ENCODE results near the gene PACRGL. TPM values are rescaled to one million over a fixed set of nuclear protein-coding genes. Genes with fewer than 3 reads are reported as not detected.

Gene PACRGL
- total and polyA plus RNA-seq, 10 donors = 5.7 to 35.4 (median 19.1) TPM

DNA sequence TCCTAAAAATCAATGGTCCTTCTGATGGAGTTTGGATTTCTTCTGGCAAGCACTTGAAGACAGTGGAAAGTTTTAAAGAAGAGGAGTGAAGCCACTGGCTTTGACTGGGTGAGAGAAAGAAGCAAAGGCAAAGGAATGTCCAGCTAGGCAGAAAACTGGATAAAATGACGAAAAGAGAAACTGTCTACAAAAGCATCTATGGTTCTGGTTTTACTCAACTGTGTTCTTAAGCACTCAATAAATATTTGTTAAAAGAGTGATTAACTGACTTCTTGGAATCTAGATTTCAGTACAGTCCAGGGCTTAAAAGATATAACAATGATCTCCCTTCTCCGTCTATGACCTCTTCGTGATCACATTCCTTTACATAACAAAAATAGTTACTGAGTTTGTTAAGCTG lies 52.4 kb downstream of the PACRGL start:
- intact Hi-C loops (cut with DNase I; ENCODE audit: low total_unique reads) = no loop called here
- WGBS, 5 donors = 92 to 97% (median 93%) methylated on average over 3 of the region's 3 CpGs
- Histone ChIP-seq H3K27ac (no peak overlapping the region), H3K36me3 (peaks cover 0 to 22% (median 0%) of the 10 kb centered on the region in 6 donors), H3K4me3 (no peak overlapping the region), H3K4me1 (no peaks in the 10 kb centered on the region), H3K9me3 (no peaks in the 10 kb centered on the region), H3K27me3 (replicated peaks in 1 of 7) (no peaks in the 10 kb centered on the region)
- DNase-seq = no peak
- TF ChIP-seq POLR2A (IDR thresholded peaks at IDR 0.05) = no peak
- TF ChIP-seq, protein P1, sequence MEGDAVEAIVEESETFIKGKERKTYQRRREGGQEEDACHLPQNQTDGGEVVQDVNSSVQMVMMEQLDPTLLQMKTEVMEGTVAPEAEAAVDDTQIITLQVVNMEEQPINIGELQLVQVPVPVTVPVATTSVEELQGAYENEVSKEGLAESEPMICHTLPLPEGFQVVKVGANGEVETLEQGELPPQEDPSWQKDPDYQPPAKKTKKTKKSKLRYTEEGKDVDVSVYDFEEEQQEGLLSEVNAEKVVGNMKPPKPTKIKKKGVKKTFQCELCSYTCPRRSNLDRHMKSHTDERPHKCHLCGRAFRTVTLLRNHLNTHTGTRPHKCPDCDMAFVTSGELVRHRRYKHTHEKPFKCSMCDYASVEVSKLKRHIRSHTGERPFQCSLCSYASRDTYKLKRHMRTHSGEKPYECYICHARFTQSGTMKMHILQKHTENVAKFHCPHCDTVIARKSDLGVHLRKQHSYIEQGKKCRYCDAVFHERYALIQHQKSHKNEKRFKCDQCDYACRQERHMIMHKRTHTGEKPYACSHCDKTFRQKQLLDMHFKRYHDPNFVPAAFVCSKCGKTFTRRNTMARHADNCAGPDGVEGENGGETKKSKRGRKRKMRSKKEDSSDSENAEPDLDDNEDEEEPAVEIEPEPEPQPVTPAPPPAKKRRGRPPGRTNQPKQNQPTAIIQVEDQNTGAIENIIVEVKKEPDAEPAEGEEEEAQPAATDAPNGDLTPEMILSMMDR (IDR thresholded peaks at IDR 0.05 in 8 of 11, conservative IDR thresholded peaks at IDR 0.05 in 3 of 11) = no peak
- TF ChIP-seq POLR2AphosphoS5 (IDR thresholded peaks at IDR 0.05) = no peak

DNA sequence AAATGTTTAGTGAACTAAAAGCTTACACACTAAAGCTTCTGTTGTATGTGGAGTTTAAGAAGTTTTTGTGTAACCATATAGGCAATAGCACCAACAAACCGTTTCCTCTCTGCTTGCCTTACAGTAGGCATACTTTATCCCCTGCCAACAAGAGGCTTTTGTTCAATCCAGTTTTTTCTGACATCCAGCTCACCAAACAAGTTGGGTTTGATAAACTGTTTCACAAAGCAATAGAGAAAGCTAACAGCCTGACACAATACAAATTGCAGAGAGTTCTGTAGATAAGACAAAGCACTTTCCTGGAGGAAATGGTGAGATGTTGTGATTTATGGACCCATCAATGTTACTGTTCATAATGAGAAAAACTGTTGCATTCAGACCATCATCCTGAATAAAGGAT lies 53.8 kb downstream of the PACRGL start:
- Histone ChIP-seq H3K9me3 (no peaks in the 10 kb centered on the region), H3K4me3 (no peak overlapping the region), H3K4me1 (no peaks in the 10 kb centered on the region), H3K36me3 (peaks cover 0 to 22% (median 0%) of the 10 kb centered on the region in 6 donors), H3K27me3 (replicated peaks in 1 of 7) (no peaks in the 10 kb centered on the region), H3K27ac (no peak overlapping the region)
- 73 to 94% (median 89%) methylated on average over 1 of the region's 1 CpG for whole genome bisulfite sequencing, 5 donors
- no peak for TF ChIP-seq POLR2AphosphoS5 (IDR thresholded peaks at IDR 0.05)
- TF ChIP-seq, protein P1 (IDR thresholded peaks at IDR 0.05 in 8 of 11, conservative IDR thresholded peaks at IDR 0.05 in 3 of 11) = no peak
- TF ChIP-seq POLR2A (IDR thresholded peaks at IDR 0.05) = no peak
- no peak for DNase-seq
- intact Hi-C loops (cut with DNase I; ENCODE audit: low total_unique reads) = no loop called here

DNA sequence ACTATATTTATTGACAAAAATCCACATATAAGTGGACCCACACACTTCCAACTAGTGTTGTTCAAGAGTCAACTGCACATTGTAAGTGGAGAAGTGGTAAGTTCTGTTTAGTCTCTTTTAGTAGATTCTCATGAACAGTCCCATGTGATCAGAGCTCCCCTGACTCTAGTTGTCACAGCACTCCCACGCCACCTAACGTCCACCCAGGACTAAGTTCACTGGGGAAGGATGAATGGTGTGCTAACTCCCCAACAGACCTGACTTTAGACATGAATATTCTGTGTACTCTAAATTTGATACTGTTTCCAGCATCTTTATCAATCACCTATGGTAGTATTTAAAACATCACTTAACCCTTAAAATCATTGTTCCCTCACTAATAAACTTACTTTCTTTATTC lies 59.8 kb downstream of the PACRGL start:
- intact Hi-C loops (cut with DNase I; ENCODE audit: low total_unique reads) = no loop called here
- Histone ChIP-seq H3K9me3 (no peaks in the 10 kb centered on the region), H3K27ac (no peak overlapping the region), H3K36me3 (no peaks in the 10 kb centered on the region), H3K27me3 (replicated peaks in 1 of 7) (no peaks in the 10 kb centered on the region), H3K4me1 (no peaks in the 10 kb centered on the region), H3K4me3 (no peak overlapping the region)
- 78 to 88% (median 81%) methylated on average over 2 of the region's 2 CpGs for WGBS, 5 donors
- TF ChIP-seq POLR2A (IDR thresholded peaks at IDR 0.05) (no peak), POLR2AphosphoS5 (IDR thresholded peaks at IDR 0.05) (no peak)
- TF ChIP-seq, protein P1 (IDR thresholded peaks at IDR 0.05 in 8 of 11, conservative IDR thresholded peaks at IDR 0.05 in 3 of 11) = no peak
- DNase-seq = no peak

DNA sequence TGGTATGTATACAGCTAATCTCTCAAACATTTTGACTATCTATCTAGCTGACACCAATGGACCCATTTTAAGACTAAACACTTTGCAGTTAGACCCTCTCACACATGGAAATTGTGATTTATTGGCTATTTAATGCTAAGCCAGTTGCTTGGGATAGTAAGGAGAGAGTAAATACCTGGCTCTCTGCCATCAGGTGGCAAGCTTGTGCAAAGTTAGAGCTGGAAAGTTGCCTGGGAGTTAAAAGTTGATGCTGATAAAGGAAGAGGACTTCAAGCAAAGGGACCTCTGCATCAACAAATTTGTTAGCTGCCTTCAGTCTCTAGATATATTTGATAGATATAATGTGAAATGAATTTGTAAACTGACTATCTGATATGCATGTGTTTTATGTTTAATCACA lies 61.1 kb downstream of the PACRGL start:
- DNase-seq = no peak
- Histone ChIP-seq H3K27me3 (replicated peaks in 1 of 7) (no peaks in the 10 kb centered on the region), H3K36me3 (no peaks in the 10 kb centered on the region), H3K4me3 (no peak overlapping the region), H3K4me1 (no peaks in the 10 kb centered on the region), H3K9me3 (no peaks in the 10 kb centered on the region), H3K27ac (no peak overlapping the region)
- no peak for TF ChIP-seq POLR2A (IDR thresholded peaks at IDR 0.05)
- TF ChIP-seq POLR2AphosphoS5 (IDR thresholded peaks at IDR 0.05) = no peak
- TF ChIP-seq, protein P1 (IDR thresholded peaks at IDR 0.05 in 8 of 11, conservative IDR thresholded peaks at IDR 0.05 in 3 of 11) = no peak
- intact Hi-C loops (cut with DNase I; ENCODE audit: low total_unique reads) = no loop called here

All from spleen (tissue), 11 donors.